ENCODE results near the gene CSF1R. TPM values are rescaled to one million over a fixed set of nuclear protein-coding genes. Genes with fewer than 3 reads are reported as not detected.

The CSF1R gene
- total and polyA plus RNA-seq, 4 donors, result 5.4 to 46.2 (median 22.1) TPM

- Histone ChIP-seq H3K27ac (ENCODE audit: low read depth in 1 of 2, low read length in 2 of 2) (no peak overlapping the region), H3K36me3 (ENCODE audit: control insufficient read depth in 4 of 4, insufficient read depth in 3 of 4, low read depth in 1 of 4, low read length in 3 of 4) (peaks cover 1 to 35% (median 24%) of the 10 kb centered on the region in 4 donors), H3K4me1 (ENCODE audit: control insufficient read depth in 4 of 4, insufficient read depth in 4 of 4, low read length in 3 of 4) (peaks cover 0 to 12% (median 10%) of the 10 kb centered on the region in 4 donors), H3K4me3 (ENCODE audit: low read depth in 1 of 3, low read length in 3 of 3) (no peak overlapping the region), H3K27me3 (ENCODE audit: control insufficient read depth in 4 of 4, insufficient read depth in 4 of 4, low read length in 3 of 4) (no peaks in the 10 kb centered on the region), H3K9me3 (ENCODE audit: control insufficient read depth in 4 of 4, low read length in 3 of 4) (no peaks in the 10 kb centered on the region), H3K9ac (ENCODE audit: low read depth in 1 of 2, low read length in 2 of 2) (no peak overlapping the region)
- no peak for DNase-seq (ENCODE audit: low spot score)
- WGBS, result 97% methylated on average over 4 of the region's 4 CpGs
- TF ChIP-seq MAX (IDR thresholded peaks at IDR 0.05), result no peak
- TF ChIP-seq EGR1 (IDR thresholded peaks at IDR 0.05; ENCODE audit: low read depth in 2 of 2), result no peak
- no peak for TF ChIP-seq HNF4G (IDR thresholded peaks at IDR 0.05)
- TF ChIP-seq JUND (IDR thresholded peaks at IDR 0.05), result no peak
- no peak for TF ChIP-seq ZBTB33 (IDR thresholded peaks at IDR 0.05)
- TF ChIP-seq RAD21 (IDR thresholded peaks at IDR 0.05), result no peak
- no peak for TF ChIP-seq SP1 (IDR thresholded peaks at IDR 0.05)
- no peak for TF ChIP-seq ATF3 (IDR thresholded peaks at IDR 0.05)
- TF ChIP-seq CTCF (IDR thresholded peaks at IDR 0.05; ENCODE audit: low read depth, low read length, missing input control), result no peak
- no peak for TF ChIP-seq HNF4A (conservative IDR thresholded peaks at IDR 0.05)
- no peak for TF ChIP-seq FOXA2 (IDR thresholded peaks at IDR 0.05)
- no peak for TF ChIP-seq YY1 (IDR thresholded peaks at IDR 0.05)
- TF ChIP-seq GABPA (IDR thresholded peaks at IDR 0.05 in 1 of 2, conservative IDR thresholded peaks at IDR 0.05 in 1 of 2), result no peak
- TF ChIP-seq NR2F2 (IDR thresholded peaks at IDR 0.05), result no peak
Measured at GRCh38 chr5:150006318-150006717, 80.0 kb downstream of the CSF1R start.

Small RNAs within 50 kb of the gene (small RNA-seq; reads per million reads assigned to genes)
- gene RF00019, result not detected

Other genes with a start within 250 kb of the CSF1R start
- not detected for gene PDE6A, start 141.8 kb downstream of the CSF1R start, total RNA-seq
- gene PDE6A, start 141.8 kb downstream of the CSF1R start, polyA plus RNA-seq, result under 1 TPM in 1 of 2 donors, not detected in 1; 0.06 TPM
- gene SLC26A2, start 125.8 kb downstream of the CSF1R start, total RNA-seq, result 1 to 10 TPM; 2.4 to 6.1 TPM
- under 1 TPM; 0.43 to 0.84 TPM for gene SLC26A2, start 125.8 kb downstream of the CSF1R start, polyA plus RNA-seq
- 1 to 10 TPM; 2.4 to 2.9 TPM for gene TIGD6, start 85.9 kb downstream of the CSF1R start, total RNA-seq
- gene TIGD6, start 85.9 kb downstream of the CSF1R start, polyA plus RNA-seq, result 1 to 10 TPM; 1.3 to 1.8 TPM
- 10 to 100 TPM; 12.5 to 22.9 TPM for gene HMGXB3, start 85.8 kb downstream of the CSF1R start, total RNA-seq
- gene HMGXB3, start 85.8 kb downstream of the CSF1R start, polyA plus RNA-seq, result 1 to 10 TPM; 2.7 to 9.4 TPM
- gene PDGFRB, start 69.3 kb upstream of the CSF1R start, total RNA-seq, result 10 to 100 TPM; 10.6 to 13.1 TPM
- 1 to 10 TPM; 5.2 to 6.1 TPM for gene PDGFRB, start 69.3 kb upstream of the CSF1R start, polyA plus RNA-seq
- gene CDX1, start 80.2 kb upstream of the CSF1R start, total RNA-seq, result not detected
- not detected for gene CDX1, start 80.2 kb upstream of the CSF1R start, polyA plus RNA-seq
- not detected for gene SLC6A7, start 103.5 kb upstream of the CSF1R start, total RNA-seq
- not detected for gene SLC6A7, start 103.5 kb upstream of the CSF1R start, polyA plus RNA-seq
- gene CAMK2A, start 203.2 kb upstream of the CSF1R start, total RNA-seq, result under 1 TPM in 1 of 2 donors, not detected in 1; under 0.01 TPM
- not detected for gene CAMK2A, start 203.2 kb upstream of the CSF1R start, polyA plus RNA-seq
- gene ARSI, start 216.4 kb upstream of the CSF1R start, total RNA-seq, result under 1 TPM; 0.33 to 0.51 TPM
- under 1 TPM in 1 of 2 donors, not detected in 1; 0.23 TPM for gene ARSI, start 216.4 kb upstream of the CSF1R start, polyA plus RNA-seq